Mesothelial cell of epicardium (in vitro differentiated cells): ENCODE results near the gene LTB4R2. TPM values are rescaled to one million over a fixed set of nuclear protein-coding genes. Genes with fewer than 3 reads are reported as not detected.

Experiments
- DNase-seq, 2 experiments: peaks; one replicate each; pipeline ENCODE4 v3.0.0; 2021; ENCODE audit warnings: low spot score in 2 of 2; ENCODE audit not compliant: unreplicated experiment in 2 of 2
- H3K27ac Mint-ChIP-seq: 2 replicates; pipeline ENCODE4 v1.8.0; 2021; ENCODE audit warnings: mixed read lengths
- H3K27me3 Mint-ChIP-seq: 2 replicates; pipeline ENCODE4 v1.8.0; 2021; ENCODE audit warnings: low read depth, mixed read lengths
- H3K36me3 Mint-ChIP-seq: 2 replicates; pipeline ENCODE4 v1.8.0; 2021; ENCODE audit warnings: mixed read lengths
- H3K4me1 Mint-ChIP-seq: 2 replicates; pipeline ENCODE4 v1.8.0; 2021; ENCODE audit warnings: mixed read lengths
- H3K4me3 Mint-ChIP-seq: 2 replicates; pipeline ENCODE4 v1.8.0; 2021; ENCODE audit warnings: mild to moderate bottlenecking, moderate library complexity, mixed read lengths
- H3K9me3 Mint-ChIP-seq: 2 replicates; pipeline ENCODE4 v1.8.0; 2021; ENCODE audit warnings: mixed read lengths
- total RNA-seq: library from RNA; stranded (reverse); gene quantifications from 3 replicates; pipeline ENCODE4 v1.2.1, GENCODE V29; 2021
- TF ChIP-seq, protein P1 (sequence below): fragments of 200-600 bp; sonication (generic); IDR thresholded peaks from one replicate; pipeline ENCODE4 v1.5.0; 2021; ENCODE audit warnings: antibody characterized with exemption; ENCODE audit not compliant: unreplicated experiment

The LTB4R2 gene
- total RNA-seq, 1 donor from 2014 or later, result 14.9 TPM

DNA sequence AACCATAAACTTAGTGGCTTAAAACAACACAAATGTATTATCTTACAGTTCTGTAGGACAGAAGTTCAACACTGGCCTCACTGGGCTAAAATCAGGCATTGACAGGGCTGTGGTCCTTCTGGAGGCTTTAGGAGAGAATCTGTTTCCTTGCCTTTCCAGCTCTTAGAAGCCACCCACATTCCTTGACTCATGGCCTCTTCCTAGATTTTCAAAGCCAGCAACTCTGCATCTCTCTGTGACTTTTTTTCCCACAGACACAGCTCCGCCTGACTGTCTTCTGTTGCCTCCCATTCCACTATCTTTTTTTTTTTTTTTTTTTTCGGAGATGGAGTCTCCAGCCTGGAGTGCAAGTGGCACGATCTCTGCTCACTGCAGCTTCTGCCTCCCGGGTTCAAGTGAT lies 46.3 kb downstream of the LTB4R2 start:
- Mint-ChIP-seq H3K36me3 (no peaks in the 10 kb centered on the region), H3K27ac (no peak overlapping the region), H3K9me3 (peaks cover 4% of the 10 kb centered on the region), H3K4me3 (no peak overlapping the region), H3K4me1 (peaks cover 4% of the 10 kb centered on the region), H3K27me3 (peaks cover 30% of the 10 kb centered on the region)
- DNase-seq, result no peak
- TF ChIP-seq, protein P1, sequence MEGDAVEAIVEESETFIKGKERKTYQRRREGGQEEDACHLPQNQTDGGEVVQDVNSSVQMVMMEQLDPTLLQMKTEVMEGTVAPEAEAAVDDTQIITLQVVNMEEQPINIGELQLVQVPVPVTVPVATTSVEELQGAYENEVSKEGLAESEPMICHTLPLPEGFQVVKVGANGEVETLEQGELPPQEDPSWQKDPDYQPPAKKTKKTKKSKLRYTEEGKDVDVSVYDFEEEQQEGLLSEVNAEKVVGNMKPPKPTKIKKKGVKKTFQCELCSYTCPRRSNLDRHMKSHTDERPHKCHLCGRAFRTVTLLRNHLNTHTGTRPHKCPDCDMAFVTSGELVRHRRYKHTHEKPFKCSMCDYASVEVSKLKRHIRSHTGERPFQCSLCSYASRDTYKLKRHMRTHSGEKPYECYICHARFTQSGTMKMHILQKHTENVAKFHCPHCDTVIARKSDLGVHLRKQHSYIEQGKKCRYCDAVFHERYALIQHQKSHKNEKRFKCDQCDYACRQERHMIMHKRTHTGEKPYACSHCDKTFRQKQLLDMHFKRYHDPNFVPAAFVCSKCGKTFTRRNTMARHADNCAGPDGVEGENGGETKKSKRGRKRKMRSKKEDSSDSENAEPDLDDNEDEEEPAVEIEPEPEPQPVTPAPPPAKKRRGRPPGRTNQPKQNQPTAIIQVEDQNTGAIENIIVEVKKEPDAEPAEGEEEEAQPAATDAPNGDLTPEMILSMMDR, result no peak

DNA sequence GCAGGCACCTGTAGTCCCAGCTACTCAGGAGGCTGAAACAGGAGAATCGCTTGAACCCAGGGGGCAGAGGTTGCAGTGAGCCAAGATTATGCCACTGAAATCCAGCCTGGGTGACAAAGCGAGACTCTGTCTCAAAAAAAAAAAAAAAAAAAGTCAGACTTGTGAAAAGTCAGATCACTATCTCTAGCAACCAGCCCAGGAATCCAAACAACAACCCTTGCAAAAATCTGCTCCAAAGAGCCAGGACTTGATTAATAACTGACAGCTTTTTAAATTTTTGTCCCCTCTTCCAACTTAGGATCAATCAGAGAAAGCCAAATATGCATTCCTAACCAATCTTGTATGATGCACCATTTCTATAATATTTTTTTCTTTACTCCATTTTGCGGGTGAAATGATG lies 50.3 kb downstream of the LTB4R2 start:
- H3K27me3 Mint-ChIP-seq, result peaks cover 6% of the 10 kb centered on the region
- no peak overlapping the region for H3K27ac Mint-ChIP-seq
- TF ChIP-seq, protein P1, result no peak

DNA sequence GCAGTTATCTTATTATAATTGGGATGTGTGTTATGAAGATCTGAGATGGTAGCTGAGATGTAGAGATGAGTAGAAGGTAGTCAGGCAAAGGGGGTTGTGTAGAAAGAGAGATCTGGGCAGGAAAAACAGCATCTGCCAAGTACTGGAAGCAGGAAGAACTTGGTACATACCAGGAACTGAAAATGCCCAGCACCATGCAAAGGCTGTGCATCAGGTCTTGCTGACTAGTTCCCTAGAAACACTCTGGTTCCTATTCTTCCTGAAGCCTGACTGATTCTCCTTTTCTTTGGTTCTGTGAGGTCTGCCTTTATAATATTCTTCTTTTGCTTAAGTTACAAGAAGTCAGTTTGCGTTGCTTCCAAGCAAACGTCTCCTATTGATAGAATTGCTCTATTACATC lies 51.4 kb downstream of the LTB4R2 start:
- no peak overlapping the region for H3K27ac Mint-ChIP-seq
- H3K27me3 Mint-ChIP-seq, result peaks cover 6% of the 10 kb centered on the region
- DNase-seq, result no peak
- H3K4me1 Mint-ChIP-seq, result peaks cover 15% of the 10 kb centered on the region
- H3K36me3 Mint-ChIP-seq, result no peaks in the 10 kb centered on the region
- TF ChIP-seq, protein P1, result no peak
- H3K4me3 Mint-ChIP-seq, result no peak overlapping the region
- H3K9me3 Mint-ChIP-seq, result peaks cover 4% of the 10 kb centered on the region

More for the DNA sequence above, 50.3 kb downstream of the LTB4R2 start:
- DNase-seq, result no peak
- H3K9me3 Mint-ChIP-seq, result peaks cover 4% of the 10 kb centered on the region
- H3K36me3 Mint-ChIP-seq, result no peaks in the 10 kb centered on the region
- H3K4me1 Mint-ChIP-seq, result peaks cover 4% of the 10 kb centered on the region
- no peak overlapping the region for H3K4me3 Mint-ChIP-seq

Other genes starting within 250 kb of the LTB4R2 start
- not detected in 3 replicates for gene CPNE6, start 238.6 kb upstream of the LTB4R2 start, total RNA-seq
- gene PCK2, start 215.8 kb upstream of the LTB4R2 start, total RNA-seq, result 18.9 to 22.2 TPM (median 20.6 TPM) in 3 replicates
- 62.3 to 71.1 TPM (median 63.7 TPM) in 3 replicates for gene DCAF11, start 195.4 kb upstream of the LTB4R2 start, total RNA-seq
- 1.5 to 2.0 TPM (median 1.8 TPM) in 3 replicates for gene NRL, start 195.2 kb upstream of the LTB4R2 start, total RNA-seq
- 0.75 to 1.5 TPM (median 1.0 TPM) in 3 replicates for gene FITM1, start 179.5 kb upstream of the LTB4R2 start, total RNA-seq
- gene PSME1, start 173.9 kb upstream of the LTB4R2 start, total RNA-seq, result 148 to 154 TPM (median 154 TPM) in 3 replicates
- 17.7 to 21.3 TPM (median 21.2 TPM) in 3 replicates for gene EMC9, start 168.5 kb upstream of the LTB4R2 start, total RNA-seq
- 143 to 149 TPM (median 148 TPM) in 3 replicates for gene PSME2, start 163.5 kb upstream of the LTB4R2 start, total RNA-seq
- gene RNF31, start 162.6 kb upstream of the LTB4R2 start, total RNA-seq, result 90.5 to 96.0 TPM (median 90.5 TPM) in 3 replicates
- gene IRF9, start 148.9 kb upstream of the LTB4R2 start, total RNA-seq, result 244 to 274 TPM (median 250 TPM) in 3 replicates
- gene REC8, start 138.1 kb upstream of the LTB4R2 start, total RNA-seq, result 465 to 486 TPM (median 484 TPM) in 3 replicates
- 38.4 to 43.2 TPM (median 39.3 TPM) in 3 replicates for gene IPO4, start 121.3 kb upstream of the LTB4R2 start, total RNA-seq
- 44.9 to 45.8 TPM (median 45.7 TPM) in 3 replicates for gene TM9SF1, start 114.7 kb upstream of the LTB4R2 start, total RNA-seq
- 0.29 to 0.49 TPM (median 0.31 TPM) in 3 replicates for gene TSSK4, start 104.4 kb upstream of the LTB4R2 start, total RNA-seq
- 38.4 to 48.0 TPM (median 44.7 TPM) in 3 replicates for gene CHMP4A, start 96.7 kb upstream of the LTB4R2 start, total RNA-seq
- gene MDP1, start 94.1 kb upstream of the LTB4R2 start, total RNA-seq, result 18.0 to 18.4 TPM (median 18.3 TPM) in 3 replicates
- gene NEDD8, start 77.8 kb upstream of the LTB4R2 start, total RNA-seq, result 148 to 156 TPM (median 155 TPM) in 3 replicates
- 72.5 to 78.7 TPM (median 74.1 TPM) in 3 replicates for gene GMPR2, start 77.2 kb upstream of the LTB4R2 start, total RNA-seq
- 49.1 to 55.2 TPM (median 51.1 TPM) in 3 replicates for gene TINF2, start 67.5 kb upstream of the LTB4R2 start, total RNA-seq
- gene TGM1, start 47.0 kb upstream of the LTB4R2 start, total RNA-seq, result 9.5 to 12.1 TPM (median 10.2 TPM) in 3 replicates
- 28.7 to 34.5 TPM (median 31.2 TPM) in 3 replicates for gene RABGGTA, start 38.5 kb upstream of the LTB4R2 start, total RNA-seq
- 38.3 to 41.4 TPM (median 39.8 TPM) in 3 replicates for gene DHRS1, start 10.4 kb upstream of the LTB4R2 start, total RNA-seq
- gene NOP9, start 10.3 kb upstream of the LTB4R2 start, total RNA-seq, result 27.8 to 30.8 TPM (median 28.8 TPM) in 3 replicates
- gene CIDEB, start 2.2 kb upstream of the LTB4R2 start, total RNA-seq, result not detected in 3 replicates
- gene LTB4R, start 1.4 kb downstream of the LTB4R2 start, total RNA-seq, result 10.7 to 11.8 TPM (median 11.1 TPM) in 3 replicates
- 2.8 to 3.4 TPM (median 3.4 TPM) in 3 replicates for gene ADCY4, start 24.9 kb downstream of the LTB4R2 start, total RNA-seq
- gene RIPK3, start 29.9 kb downstream of the LTB4R2 start, total RNA-seq, result 1.9 to 2.2 TPM (median 2.0 TPM) in 3 replicates
- gene NFATC4, start 58.0 kb downstream of the LTB4R2 start, total RNA-seq, result 291 to 298 TPM (median 292 TPM) in 3 replicates
- 171 to 173 TPM (median 173 TPM) in 3 replicates for gene NYNRIN, start 88.9 kb downstream of the LTB4R2 start, total RNA-seq
- gene CBLN3, start 119.5 kb downstream of the LTB4R2 start, total RNA-seq, result 3.9 to 5.5 TPM (median 4.8 TPM) in 3 replicates
- gene KHNYN, start 119.8 kb downstream of the LTB4R2 start, total RNA-seq, result 89.2 to 92.2 TPM (median 89.3 TPM) in 3 replicates
- gene SDR39U1, start 132.6 kb downstream of the LTB4R2 start, total RNA-seq, result 56.7 to 69.3 TPM (median 64.2 TPM) in 3 replicates
- not detected in 3 replicates for gene CMA1, start 198.1 kb downstream of the LTB4R2 start, total RNA-seq